ENCODE measurements around the gene GHITM. TPM values are rescaled to one million over a fixed set of nuclear protein-coding genes. Genes with fewer than 3 reads are reported as not detected.

GHITM gene
- total and polyA plus RNA-seq, 2 of the 13 experiments (the other 11 are each of a cell fraction or from before 2014, with no cell fraction given): 163 to 212 TPM

GRCh38 chr10:84147347-84147746 lies 8.0 kb downstream of the GHITM start:
- Histone ChIP-seq H2AFZ (ENCODE audit: low read length) (no peak overlapping the region), H3K9ac (ENCODE audit: insufficient read depth, low read depth, low read length) (no peak overlapping the region), H3K9me3 (ENCODE audit: low read length) (no peaks in the 10 kb centered on the region), H3K36me3 (replicated peaks in 1 of 2; ENCODE audit: control insufficient read depth in 1 of 2, insufficient read depth in 2 of 2, low read length in 2 of 2) (peaks cover 17 to 69% of the 10 kb centered on the region in 2 experiments), H3K27ac (ENCODE audit: extremely low read length, insufficient read depth, low read length) (no peak overlapping the region), H3K4me3 (replicated peaks in 1 of 3; ENCODE audit: insufficient read depth in 1 of 3, low read depth in 2 of 3, low read length in 3 of 3) (no peak overlapping the region), H3K79me2 (ENCODE audit: insufficient read depth, low read length) (no peaks in the 10 kb centered on the region), H3K4me1 (ENCODE audit: insufficient read depth, low read length) (no peaks in the 10 kb centered on the region), H4K20me1 (ENCODE audit: insufficient read depth, low read length) (no peaks in the 10 kb centered on the region), H3K27me3 (ENCODE audit: control insufficient read depth in 1 of 2, insufficient read depth in 2 of 2, low read length in 2 of 2) (no peaks in the 10 kb centered on the region), H3K4me2 (ENCODE audit: low read depth, low read length) (no peak overlapping the region)
- no peak for ATAC-seq
- no peak for DNase-seq (ENCODE audit: low spot score)
- in situ Hi-C loops (cut with HindIII; ENCODE audit: extremely low pct_ligation_motif_present, low pct_unique_long_range_greater_than_20kb): no loop called here
- BruUV-seq (replicated peaks): no TSS peak
- TF ChIP-seq ZFAT (CRISPR knock-in tag; conservative IDR thresholded peaks at IDR 0.05) (no peak), BCLAF1 (IDR thresholded peaks at IDR 0.05) (no peak), HDAC1 (CRISPR knock-in tag; IDR thresholded peaks at IDR 0.05) (no peak), HNRNPL (IDR thresholded peaks at IDR 0.05; ENCODE audit: low read depth, low read length) (no peak), ZNF367 (CRISPR knock-in tag; IDR thresholded peaks at IDR 0.05; ENCODE audit: borderline replicate concordance) (no peak), GPN1 (CRISPR knock-in tag; IDR thresholded peaks at IDR 0.05; ENCODE audit: borderline replicate concordance) (no peak), NFKB2 (CRISPR knock-in tag; IDR thresholded peaks at IDR 0.05; ENCODE audit: borderline replicate concordance) (no peak), EED (CRISPR knock-in tag; IDR thresholded peaks at IDR 0.05) (no peak), SALL2 (CRISPR knock-in tag; IDR thresholded peaks at IDR 0.05) (no peak), DZIP1 (CRISPR knock-in tag; IDR thresholded peaks at IDR 0.05) (no peak)
- ChIA-PET CTCF (ENCODE audit: low intra/inter-chr PET ratio, low total read pairs) (no interaction called here), POLR2A (interaction anchor here (0.9 to 1.1 kb wide), 2 partner anchors 7 to 8 kb away, joined by 3 read pairs; partner anchors contain the start of gene GHITM)
- no peak for FAIRE-seq
- intact Hi-C loops (cut with micrococcal nuclease; ENCODE audit: unreplicated experiment): no loop called here

Measured in HepG2 (cell line).